Activated CD4-positive, alpha-beta memory T cell treated with anti-CD3 and anti-CD28 coated beads for 36 hours (primary cell): ENCODE measurements around the gene MYO16. TPM values are rescaled to one million over a fixed set of nuclear protein-coding genes. Genes with fewer than 3 reads are reported as not detected.
"Not testable (repeated sequence)": the region's sequence is repeated elsewhere in the genome, so short reads cannot be mapped to it uniquely, and the experiment has no call there.

Experiments
- CTCF ChIA-PET: fragments of 350-600 bp; sonication (Branson Sonifier 250); formaldehyde crosslinking; loops from one replicate; lab custom pipeline; 2021; ENCODE audit warnings: antibody characterized with exemption, inconsistent platforms; lab: Charles Lee
- POLR2A ChIA-PET: fragments of 350-600 bp; sonication (Branson Sonifier 250); formaldehyde crosslinking; loops from one replicate; lab custom pipeline; 2021; ENCODE audit warnings: antibody characterized with exemption; lab: Charles Lee
- DNase-seq: peaks from one replicate; pipeline ENCODE4 v3.0.0-alpha.2; 2020
- H3K27ac Mint-ChIP-seq: one replicate; pipeline ENCODE4 v1.8.0; 2021; ENCODE audit warnings: mixed read lengths
- H3K27me3 Mint-ChIP-seq: one replicate; pipeline ENCODE4 v1.8.0; 2021; ENCODE audit warnings: mixed read lengths
- H3K36me3 Mint-ChIP-seq: one replicate; pipeline ENCODE4 v1.8.0; 2021; ENCODE audit warnings: mixed read lengths
- H3K4me1 Mint-ChIP-seq: one replicate; pipeline ENCODE4 v1.8.0; 2021; ENCODE audit warnings: low read depth, mixed read lengths
- H3K4me3 Mint-ChIP-seq: one replicate; pipeline ENCODE4 v1.8.0; 2021; ENCODE audit warnings: mild to moderate bottlenecking, mixed read lengths
- H3K9me3 Mint-ChIP-seq: one replicate; pipeline ENCODE4 v1.8.0; 2021; ENCODE audit warnings: mixed read lengths
- intact Hi-C: fragments of 100-400 bp; cut with micrococcal nuclease; formaldehyde crosslinking; loops from one replicate; pipeline ENCODE4 v1.15.1; 2023
- total RNA-seq, 2 experiments: library from RNA; stranded (reverse); gene quantifications; one replicate each; pipeline ENCODE4 v1.2.3, GENCODE V29; 2021

Gene MYO16
- total RNA-seq, 2 experiments from 2014 or later, result 0.07 to 0.10 TPM

- no peak overlapping the region for H3K27ac Mint-ChIP-seq
- ChIA-PET POLR2A (no interaction called here), CTCF (no interaction called here)
- no peak overlapping the region for H3K4me3 Mint-ChIP-seq
- no peak for DNase-seq
- intact Hi-C loops, result no loop called here
- H3K4me1 Mint-ChIP-seq, result no peaks in the 10 kb centered on the region
- no peaks in the 10 kb centered on the region for H3K9me3 Mint-ChIP-seq
- H3K27me3 Mint-ChIP-seq, result no peaks in the 10 kb centered on the region
- no peaks in the 10 kb centered on the region for H3K36me3 Mint-ChIP-seq
Measured at GRCh38 chr13:109213714-109214113, 584.3 kb downstream of the MYO16 start.

GRCh38 chr13:109214393-109214792 is 585.0 kb downstream of the MYO16 start:
- Mint-ChIP-seq H3K27me3 (peaks cover 5% of the 10 kb centered on the region), H3K9me3 (no peaks in the 10 kb centered on the region), H3K36me3 (no peaks in the 10 kb centered on the region), H3K27ac (no peak overlapping the region), H3K4me3 (no peak overlapping the region), H3K4me1 (no peaks in the 10 kb centered on the region)
- ChIA-PET CTCF (interaction anchor here (1.1 kb wide), 1 partner anchor 9 kb away, joined by 6 read pairs; no protein-coding TSS in a partner anchor), POLR2A (no interaction called here)
- intact Hi-C loops, result no loop called here
- DNase-seq, result no peak

- POLR2A ChIA-PET, result no interaction called here
- CTCF ChIA-PET, result interaction anchor here (1.1 kb wide), 1 partner anchor 10 kb away, joined by 6 read pairs; no protein-coding TSS in a partner anchor
- Mint-ChIP-seq H3K9me3 (no peaks in the 10 kb centered on the region), H3K27me3 (peaks cover 5% of the 10 kb centered on the region), H3K36me3 (no peaks in the 10 kb centered on the region), H3K4me1 (no peaks in the 10 kb centered on the region), H3K4me3 (no peak overlapping the region), H3K27ac (no peak overlapping the region)
- intact Hi-C loops, result no loop called here
- no peak for DNase-seq
Measured at GRCh38 chr13:109215377-109215776, 586.0 kb downstream of the MYO16 start.

DNA sequence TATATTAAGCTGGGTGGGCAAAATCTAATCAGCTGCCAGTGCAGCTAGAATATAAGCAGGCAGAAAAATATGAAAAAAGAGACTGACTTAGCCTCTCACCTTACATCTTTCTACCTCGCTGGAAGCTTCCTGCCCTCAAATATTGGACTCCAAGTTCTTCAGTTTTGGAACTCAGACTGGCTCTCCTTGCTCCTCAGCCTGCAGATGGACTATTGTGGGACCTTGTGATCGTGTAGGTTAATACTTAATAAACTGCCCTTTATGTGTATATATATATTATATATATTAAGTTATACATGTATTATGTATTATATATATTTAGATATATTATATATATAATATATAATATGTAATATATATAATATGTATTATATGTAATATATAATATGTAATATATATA is 588.1 kb downstream of the MYO16 start:
- CTCF ChIA-PET, H3K4me3 Mint-ChIP-seq, H3K27ac Mint-ChIP-seq, DNase-seq, H3K36me3 Mint-ChIP-seq, H3K4me1 Mint-ChIP-seq, H3K27me3 Mint-ChIP-seq, intact Hi-C loops, H3K9me3 Mint-ChIP-seq, POLR2A ChIA-PET: not testable (repeated sequence)

GRCh38 chr13:109220631-109221030 is 591.2 kb downstream of the MYO16 start:
- POLR2A ChIA-PET, result no interaction called here
- Mint-ChIP-seq H3K27me3 (peaks cover 8% of the 10 kb centered on the region), H3K4me3 (no peak overlapping the region), H3K27ac (no peak overlapping the region), H3K4me1 (no peaks in the 10 kb centered on the region), H3K36me3 (no peaks in the 10 kb centered on the region), H3K9me3 (peaks cover 9% of the 10 kb centered on the region)
- intact Hi-C loops, result no loop called here
- CTCF ChIA-PET, result no interaction called here
- no peak for DNase-seq

DNA sequence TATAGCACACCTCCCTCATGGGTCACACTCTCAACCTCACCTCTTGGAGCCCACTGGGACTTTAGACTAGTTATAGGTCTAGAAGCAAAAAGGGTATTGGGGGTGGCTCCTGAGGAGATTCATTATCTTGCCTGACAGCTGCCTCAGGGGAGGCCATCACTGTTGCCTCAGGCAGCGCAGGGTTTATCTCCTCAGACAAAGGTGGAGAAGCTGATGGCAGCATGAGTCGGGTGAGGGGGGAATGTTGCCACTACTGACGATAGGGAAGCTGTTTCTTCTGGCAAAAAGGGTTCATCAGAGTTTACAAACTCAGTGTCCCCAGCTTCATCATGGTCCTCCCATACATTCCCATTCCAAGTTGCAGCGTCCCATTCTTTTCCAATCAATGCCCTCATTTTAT is 594.6 kb downstream of the MYO16 start:
- Mint-ChIP-seq H3K27ac (no peak overlapping the region), H3K4me3 (no peak overlapping the region), H3K9me3 (peaks cover 9% of the 10 kb centered on the region), H3K27me3 (peaks cover 5% of the 10 kb centered on the region), H3K4me1 (no peaks in the 10 kb centered on the region), H3K36me3 (no peaks in the 10 kb centered on the region)
- POLR2A ChIA-PET, result no interaction called here
- no peak for DNase-seq
- intact Hi-C loops, result no loop called here
- CTCF ChIA-PET, result no interaction called here

DNA sequence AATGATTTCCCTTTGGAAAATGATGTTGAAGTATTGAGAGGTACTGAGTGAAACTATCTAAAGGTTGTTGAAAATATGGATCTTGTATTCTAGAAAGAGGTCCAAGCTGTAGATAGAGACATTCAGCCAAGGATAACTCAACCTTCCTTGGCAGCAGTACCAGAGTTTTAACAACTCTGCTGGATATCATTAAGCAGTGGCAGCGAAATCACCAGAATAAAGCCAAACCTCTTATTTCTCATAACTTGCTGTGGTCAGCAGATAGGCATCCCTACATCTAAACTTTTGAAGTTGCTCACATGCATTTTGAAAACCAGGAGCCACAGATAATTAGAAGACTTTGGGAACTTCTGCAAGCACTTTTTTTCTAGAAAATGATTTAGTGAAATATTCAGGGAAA is 597.2 kb downstream of the MYO16 start:
- H3K36me3 Mint-ChIP-seq, result no peaks in the 10 kb centered on the region
- no peak overlapping the region for H3K4me3 Mint-ChIP-seq
- POLR2A ChIA-PET, result no interaction called here
- H3K27me3 Mint-ChIP-seq, result peaks cover 6% of the 10 kb centered on the region
- no peak overlapping the region for H3K27ac Mint-ChIP-seq
- CTCF ChIA-PET, result no interaction called here
- intact Hi-C loops, result no loop called here
- no peaks in the 10 kb centered on the region for H3K4me1 Mint-ChIP-seq
- no peak for DNase-seq
- H3K9me3 Mint-ChIP-seq, result peaks cover 17% of the 10 kb centered on the region

- Mint-ChIP-seq H3K9me3 (peaks cover 17% of the 10 kb centered on the region), H3K4me1 (no peaks in the 10 kb centered on the region), H3K4me3 (no peak overlapping the region), H3K27ac (no peak overlapping the region), H3K36me3 (no peaks in the 10 kb centered on the region), H3K27me3 (peaks cover 10% of the 10 kb centered on the region)
- ChIA-PET POLR2A (no interaction called here), CTCF (no interaction called here)
- DNase-seq, result no peak
- intact Hi-C loops, result no loop called here
Measured at GRCh38 chr13:109227344-109227940, 598.0 kb downstream of the MYO16 start.

DNA sequence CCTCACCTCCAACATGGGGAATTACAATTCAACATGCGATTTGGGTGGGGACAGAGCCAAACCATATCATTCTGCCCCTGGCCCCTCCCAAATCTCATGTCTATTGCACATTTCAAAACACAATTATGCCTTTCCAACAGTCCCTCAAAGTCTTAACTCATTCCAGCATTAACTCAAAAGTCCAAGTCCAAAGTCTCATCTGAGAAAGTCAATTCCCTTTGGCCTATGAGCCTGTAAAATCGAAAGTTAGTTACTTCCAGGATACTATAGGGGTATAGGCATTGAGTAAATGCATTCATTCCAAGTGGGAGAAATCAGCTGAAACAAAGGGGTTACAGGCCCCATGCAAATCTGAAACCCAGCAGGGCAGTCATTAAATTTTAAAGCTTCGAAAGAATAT is 598.8 kb downstream of the MYO16 start:
- H3K4me1 Mint-ChIP-seq, result no peaks in the 10 kb centered on the region
- H3K4me3 Mint-ChIP-seq, result no peak overlapping the region
- H3K9me3 Mint-ChIP-seq, result peaks cover 16% of the 10 kb centered on the region
- peaks cover 12% of the 10 kb centered on the region for H3K27me3 Mint-ChIP-seq
- no peaks in the 10 kb centered on the region for H3K36me3 Mint-ChIP-seq
- no peak for DNase-seq
- POLR2A ChIA-PET, result no interaction called here
- CTCF ChIA-PET, result no interaction called here
- H3K27ac Mint-ChIP-seq, result no peak overlapping the region
- intact Hi-C loops, result no loop called here

DNA sequence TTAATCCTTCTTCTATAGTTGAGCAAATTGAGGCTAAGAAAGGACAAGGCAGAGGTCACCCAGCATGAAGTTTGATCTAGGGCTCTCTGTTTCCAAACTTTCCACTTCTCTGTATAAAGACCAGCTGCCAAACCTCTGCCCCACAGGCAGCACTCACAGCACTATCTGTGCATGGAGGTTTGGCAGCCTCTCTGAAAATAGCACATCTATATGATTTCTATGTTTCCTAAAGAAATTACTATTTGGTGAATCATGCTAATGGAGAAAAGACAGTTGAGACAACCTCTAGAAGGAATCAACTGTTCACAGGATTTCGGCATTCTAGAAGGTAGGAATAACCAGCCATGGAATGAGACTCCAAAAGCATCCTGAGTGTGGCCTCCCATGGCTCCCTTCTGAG is 602.5 kb downstream of the MYO16 start:
- POLR2A ChIA-PET, result no interaction called here
- Mint-ChIP-seq H3K36me3 (no peaks in the 10 kb centered on the region), H3K27me3 (peaks cover 18% of the 10 kb centered on the region), H3K4me1 (no peaks in the 10 kb centered on the region), H3K27ac (no peak overlapping the region), H3K9me3 (peaks cover 7% of the 10 kb centered on the region), H3K4me3 (no peak overlapping the region)
- no peak for DNase-seq
- CTCF ChIA-PET, result no interaction called here
- intact Hi-C loops, result no loop called here

DNA sequence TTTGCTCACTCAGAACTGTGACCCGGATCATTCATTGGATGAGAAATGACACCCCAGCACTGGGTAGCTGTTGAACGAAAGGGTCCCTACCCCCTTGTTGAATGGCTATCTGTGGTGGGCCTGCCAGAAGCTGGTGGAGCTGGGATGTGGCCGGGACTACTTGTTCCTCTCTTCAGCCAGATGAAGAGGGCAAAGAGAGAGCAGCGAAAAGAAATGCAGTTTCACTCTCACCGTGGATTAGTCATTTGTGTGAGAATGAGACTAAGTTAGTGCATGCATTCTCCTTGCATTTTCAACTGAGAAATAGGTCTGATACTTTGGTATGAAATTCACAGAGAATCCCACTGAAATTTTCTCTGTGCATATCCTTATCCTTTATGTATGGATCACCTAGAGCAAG is 603.9 kb downstream of the MYO16 start:
- H3K4me3 Mint-ChIP-seq, result no peak overlapping the region
- no peak for DNase-seq
- intact Hi-C loops, result no loop called here
- H3K36me3 Mint-ChIP-seq, result no peaks in the 10 kb centered on the region
- H3K27ac Mint-ChIP-seq, result no peak overlapping the region
- CTCF ChIA-PET, result no interaction called here
- POLR2A ChIA-PET, result no interaction called here
- no peaks in the 10 kb centered on the region for H3K4me1 Mint-ChIP-seq
- H3K9me3 Mint-ChIP-seq, result peaks cover 7% of the 10 kb centered on the region
- peaks cover 18% of the 10 kb centered on the region for H3K27me3 Mint-ChIP-seq

DNA sequence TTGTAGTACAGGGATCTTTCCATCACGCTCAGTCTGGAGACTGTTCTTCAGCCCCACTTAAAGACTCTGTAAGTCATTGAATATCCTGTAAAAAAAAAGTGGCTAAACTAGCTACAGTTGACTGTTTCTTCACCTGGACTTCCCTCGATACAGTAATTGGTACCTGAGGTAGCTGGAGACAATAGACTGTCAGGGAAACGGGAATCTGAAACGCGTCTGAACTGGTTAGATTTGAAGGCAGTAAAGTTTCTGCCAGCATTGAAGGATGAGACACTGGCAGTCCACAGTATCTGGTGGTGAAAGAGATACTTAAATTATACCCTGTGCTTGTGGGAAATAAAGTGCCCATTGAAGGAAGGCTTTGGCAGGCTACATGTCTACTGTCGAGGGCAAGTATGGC is 606.5 kb downstream of the MYO16 start:
- POLR2A ChIA-PET, result interaction anchor here (0.6 kb wide), 1 partner anchor 136 kb away, joined by 4 read pairs; no protein-coding TSS in a partner anchor
- H3K4me1 Mint-ChIP-seq, result no peaks in the 10 kb centered on the region
- H3K27me3 Mint-ChIP-seq, result peaks cover 20% of the 10 kb centered on the region
- H3K27ac Mint-ChIP-seq, result no peak overlapping the region
- H3K36me3 Mint-ChIP-seq, result no peaks in the 10 kb centered on the region
- CTCF ChIA-PET, result no interaction called here
- H3K9me3 Mint-ChIP-seq, result no peaks in the 10 kb centered on the region
- no peak overlapping the region for H3K4me3 Mint-ChIP-seq
- intact Hi-C loops, result no loop called here
- no peak for DNase-seq

- no peak for DNase-seq
- Mint-ChIP-seq H3K4me1 (no peaks in the 10 kb centered on the region), H3K27ac (no peak overlapping the region)
Measured at GRCh38 chr13:109241160-109241559, 611.7 kb downstream of the MYO16 start.

More at GRCh38 chr13:109241160-109241559, 611.7 kb downstream of the MYO16 start:
- POLR2A ChIA-PET, result no interaction called here
- CTCF ChIA-PET, result no interaction called here
- no peak overlapping the region for H3K4me3 Mint-ChIP-seq
- peaks cover 9% of the 10 kb centered on the region for H3K27me3 Mint-ChIP-seq
- intact Hi-C loops, result no loop called here
- no peaks in the 10 kb centered on the region for H3K9me3 Mint-ChIP-seq
- H3K36me3 Mint-ChIP-seq, result no peaks in the 10 kb centered on the region
